ENCODE measurements around the gene KBTBD2. TPM values are rescaled to one million over a fixed set of nuclear protein-coding genes. Genes with fewer than 3 reads are reported as not detected.

The KBTBD2 gene
- polyA plus RNA-seq, 1 donor from 2014 or later: 70.1 TPM

DNA sequence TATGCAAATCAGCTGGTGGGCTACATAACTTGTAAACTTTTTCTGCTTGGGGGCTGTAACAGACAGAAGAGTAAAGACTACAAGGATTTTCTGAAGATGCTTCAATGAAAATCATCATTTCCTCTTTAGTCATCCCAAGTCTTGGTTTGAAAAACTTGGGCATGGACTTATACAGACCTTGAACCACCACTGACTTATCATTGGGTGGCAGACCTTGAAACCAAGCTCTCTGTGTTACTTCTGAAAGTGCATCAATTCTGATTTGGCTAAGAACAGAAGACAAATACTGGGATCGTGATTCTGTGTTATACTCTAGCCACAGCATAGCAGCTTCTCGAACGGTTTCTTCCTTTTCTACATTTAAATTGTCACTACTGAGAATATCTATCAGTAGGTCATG lies 21.3 kb downstream of the KBTBD2 start:
- Histone ChIP-seq H3K9me3 (ENCODE audit: low read length) (no peaks in the 10 kb centered on the region), H3K27me3 (ENCODE audit: insufficient read depth, low read depth, low read length) (no peaks in the 10 kb centered on the region), H2AFZ (ENCODE audit: low read depth, low read length) (no peak overlapping the region), H3K9me2 (ENCODE audit: insufficient read depth, low read length) (no peaks in the 10 kb centered on the region), H3K36me3 (ENCODE audit: insufficient read depth, low read length) (peaks cover 19% of the 10 kb centered on the region), H3K27ac (ENCODE audit: low read length) (no peak overlapping the region), H3K4me3 (ENCODE audit: low read length) (no peak overlapping the region), H3F3A (ENCODE audit: insufficient read depth, low read length, poor library complexity, severe bottlenecking) (no peaks in the 10 kb centered on the region), H3K9ac (ENCODE audit: low read length) (no peak overlapping the region), H3K79me2 (replicated peaks; ENCODE audit: insufficient read depth, low read length) (peaks cover 4% of the 10 kb centered on the region), H3K4me2 (ENCODE audit: low read length) (no peak overlapping the region), H4K20me1 (ENCODE audit: insufficient read depth) (no peaks in the 10 kb centered on the region)
- no peak for TF ChIP-seq TAF1 (IDR thresholded peaks at IDR 0.05; ENCODE audit: low read depth)
- no peak for TF ChIP-seq RAD21 (conservative IDR thresholded peaks at IDR 0.05)
- TF ChIP-seq EZH2 (IDR thresholded peaks at IDR 0.05; ENCODE audit: borderline replicate concordance, insufficient read depth, low read length, poor library complexity, severe bottlenecking): no peak
- TF ChIP-seq MXI1 (conservative IDR thresholded peaks at IDR 0.05; ENCODE audit: poor library complexity, severe bottlenecking): no peak
- TF ChIP-seq POLR2AphosphoS5 (IDR thresholded peaks at IDR 0.05): no peak
- TF ChIP-seq, protein P1, sequence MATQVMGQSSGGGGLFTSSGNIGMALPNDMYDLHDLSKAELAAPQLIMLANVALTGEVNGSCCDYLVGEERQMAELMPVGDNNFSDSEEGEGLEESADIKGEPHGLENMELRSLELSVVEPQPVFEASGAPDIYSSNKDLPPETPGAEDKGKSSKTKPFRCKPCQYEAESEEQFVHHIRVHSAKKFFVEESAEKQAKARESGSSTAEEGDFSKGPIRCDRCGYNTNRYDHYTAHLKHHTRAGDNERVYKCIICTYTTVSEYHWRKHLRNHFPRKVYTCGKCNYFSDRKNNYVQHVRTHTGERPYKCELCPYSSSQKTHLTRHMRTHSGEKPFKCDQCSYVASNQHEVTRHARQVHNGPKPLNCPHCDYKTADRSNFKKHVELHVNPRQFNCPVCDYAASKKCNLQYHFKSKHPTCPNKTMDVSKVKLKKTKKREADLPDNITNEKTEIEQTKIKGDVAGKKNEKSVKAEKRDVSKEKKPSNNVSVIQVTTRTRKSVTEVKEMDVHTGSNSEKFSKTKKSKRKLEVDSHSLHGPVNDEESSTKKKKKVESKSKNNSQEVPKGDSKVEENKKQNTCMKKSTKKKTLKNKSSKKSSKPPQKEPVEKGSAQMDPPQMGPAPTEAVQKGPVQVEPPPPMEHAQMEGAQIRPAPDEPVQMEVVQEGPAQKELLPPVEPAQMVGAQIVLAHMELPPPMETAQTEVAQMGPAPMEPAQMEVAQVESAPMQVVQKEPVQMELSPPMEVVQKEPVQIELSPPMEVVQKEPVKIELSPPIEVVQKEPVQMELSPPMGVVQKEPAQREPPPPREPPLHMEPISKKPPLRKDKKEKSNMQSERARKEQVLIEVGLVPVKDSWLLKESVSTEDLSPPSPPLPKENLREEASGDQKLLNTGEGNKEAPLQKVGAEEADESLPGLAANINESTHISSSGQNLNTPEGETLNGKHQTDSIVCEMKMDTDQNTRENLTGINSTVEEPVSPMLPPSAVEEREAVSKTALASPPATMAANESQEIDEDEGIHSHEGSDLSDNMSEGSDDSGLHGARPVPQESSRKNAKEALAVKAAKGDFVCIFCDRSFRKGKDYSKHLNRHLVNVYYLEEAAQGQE (IDR thresholded peaks at IDR 0.05; ENCODE audit: borderline replicate concordance): no peak
- TF ChIP-seq, protein P2, sequence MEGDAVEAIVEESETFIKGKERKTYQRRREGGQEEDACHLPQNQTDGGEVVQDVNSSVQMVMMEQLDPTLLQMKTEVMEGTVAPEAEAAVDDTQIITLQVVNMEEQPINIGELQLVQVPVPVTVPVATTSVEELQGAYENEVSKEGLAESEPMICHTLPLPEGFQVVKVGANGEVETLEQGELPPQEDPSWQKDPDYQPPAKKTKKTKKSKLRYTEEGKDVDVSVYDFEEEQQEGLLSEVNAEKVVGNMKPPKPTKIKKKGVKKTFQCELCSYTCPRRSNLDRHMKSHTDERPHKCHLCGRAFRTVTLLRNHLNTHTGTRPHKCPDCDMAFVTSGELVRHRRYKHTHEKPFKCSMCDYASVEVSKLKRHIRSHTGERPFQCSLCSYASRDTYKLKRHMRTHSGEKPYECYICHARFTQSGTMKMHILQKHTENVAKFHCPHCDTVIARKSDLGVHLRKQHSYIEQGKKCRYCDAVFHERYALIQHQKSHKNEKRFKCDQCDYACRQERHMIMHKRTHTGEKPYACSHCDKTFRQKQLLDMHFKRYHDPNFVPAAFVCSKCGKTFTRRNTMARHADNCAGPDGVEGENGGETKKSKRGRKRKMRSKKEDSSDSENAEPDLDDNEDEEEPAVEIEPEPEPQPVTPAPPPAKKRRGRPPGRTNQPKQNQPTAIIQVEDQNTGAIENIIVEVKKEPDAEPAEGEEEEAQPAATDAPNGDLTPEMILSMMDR (IDR thresholded peaks at IDR 0.05; ENCODE audit: poor library complexity, severe bottlenecking): no peak
- TF ChIP-seq SMC3 (conservative IDR thresholded peaks at IDR 0.05; ENCODE audit: poor library complexity): no peak
- TF ChIP-seq EP300 (conservative IDR thresholded peaks at IDR 0.05; ENCODE audit: poor library complexity, severe bottlenecking): no peak

DNA sequence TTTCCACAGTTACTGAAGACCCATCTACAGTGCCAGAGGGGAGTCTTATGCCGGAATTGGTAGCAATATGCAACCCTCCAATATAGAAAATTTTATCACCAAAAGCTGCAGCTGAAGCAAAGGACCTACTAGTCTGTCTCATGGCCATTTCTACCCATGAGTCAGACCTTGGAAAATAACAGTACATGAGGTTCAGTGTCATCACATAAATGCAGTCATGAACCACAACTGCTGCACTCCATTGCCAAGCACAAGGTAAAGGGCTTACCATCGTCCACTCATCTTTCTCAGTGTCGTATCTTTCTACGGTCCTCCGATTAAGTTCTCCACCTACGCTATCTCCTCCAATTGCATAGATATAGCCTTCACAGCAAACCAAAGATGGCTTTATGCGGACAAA lies 21.8 kb downstream of the KBTBD2 start:
- no peak overlapping the region for H3K27ac ChIP-seq (ENCODE audit: low read length)
- H3K79me2 ChIP-seq (replicated peaks; ENCODE audit: insufficient read depth, low read length): peaks cover 4% of the 10 kb centered on the region
- H2AFZ ChIP-seq (ENCODE audit: low read depth, low read length): no peak overlapping the region
- H3K4me3 ChIP-seq (ENCODE audit: low read length): no peak overlapping the region
- H3K4me2 ChIP-seq (ENCODE audit: low read length): no peak overlapping the region
- no peaks in the 10 kb centered on the region for H3F3A ChIP-seq (ENCODE audit: insufficient read depth, low read length, poor library complexity, severe bottlenecking)
- H3K36me3 ChIP-seq (ENCODE audit: insufficient read depth, low read length): peaks cover 24% of the 10 kb centered on the region
- no peaks in the 10 kb centered on the region for H3K9me2 ChIP-seq (ENCODE audit: insufficient read depth, low read length)
- H3K9me3 ChIP-seq (ENCODE audit: low read length): no peaks in the 10 kb centered on the region
- H3K27me3 ChIP-seq (ENCODE audit: insufficient read depth, low read depth, low read length): no peaks in the 10 kb centered on the region
- no peak overlapping the region for H3K9ac ChIP-seq (ENCODE audit: low read length)
- TF ChIP-seq EZH2 (IDR thresholded peaks at IDR 0.05; ENCODE audit: borderline replicate concordance, insufficient read depth, low read length, poor library complexity, severe bottlenecking) (no peak), EP300 (conservative IDR thresholded peaks at IDR 0.05; ENCODE audit: poor library complexity, severe bottlenecking) (no peak), RAD21 (conservative IDR thresholded peaks at IDR 0.05) (no peak), POLR2AphosphoS5 (IDR thresholded peaks at IDR 0.05) (no peak), SMC3 (conservative IDR thresholded peaks at IDR 0.05; ENCODE audit: poor library complexity) (no peak), TAF1 (IDR thresholded peaks at IDR 0.05; ENCODE audit: low read depth) (no peak), MXI1 (conservative IDR thresholded peaks at IDR 0.05; ENCODE audit: poor library complexity, severe bottlenecking) (no peak)
- TF ChIP-seq, protein P1 (IDR thresholded peaks at IDR 0.05; ENCODE audit: borderline replicate concordance): no peak
- TF ChIP-seq, protein P2 (IDR thresholded peaks at IDR 0.05; ENCODE audit: poor library complexity, severe bottlenecking): no peak
- H4K20me1 ChIP-seq (ENCODE audit: insufficient read depth): no peaks in the 10 kb centered on the region
